Calu3 (cell line): ENCODE measurements around the gene MPG. TPM values are rescaled to one million over a fixed set of nuclear protein-coding genes. Genes with fewer than 3 reads are reported as not detected.

Experiments
- BruUV-seq: library from RNA; stranded (reverse); fragments of 400-500 nt; replicated peaks from 2 replicates; lab custom pipeline; 2021; lab: Mats Ljungman, UMichigan
- CTCF ChIA-PET: fragments of 300-600 bp; sonication (Branson Sonifier 250); formaldehyde crosslinking; loops from one replicate; lab custom pipeline; 2022; ENCODE audit warnings: antibody characterized with exemption; lab: Charles Lee
- DNase-seq: peaks from one replicate; pipeline ENCODE4 v3.0.0; 2022
- H3K27ac Mint-ChIP-seq: one replicate; pipeline ENCODE4 v1.8.0; 2022; ENCODE audit warnings: mixed read lengths; ENCODE audit not compliant: unreplicated experiment
- H3K27me3 Mint-ChIP-seq: one replicate; pipeline ENCODE4 v1.8.0; 2022; ENCODE audit warnings: mixed read lengths; ENCODE audit not compliant: unreplicated experiment
- H3K36me3 Mint-ChIP-seq: one replicate; pipeline ENCODE4 v1.8.0; 2022; ENCODE audit warnings: mild to moderate bottlenecking, moderate library complexity, mixed read lengths; ENCODE audit not compliant: insufficient read depth, unreplicated experiment
- H3K4me1 Mint-ChIP-seq: one replicate; pipeline ENCODE4 v1.8.0; 2022; ENCODE audit warnings: mild to moderate bottlenecking, low read depth, mixed read lengths; ENCODE audit not compliant: unreplicated experiment
- H3K4me3 Mint-ChIP-seq: one replicate; pipeline ENCODE4 v1.8.0; 2022; ENCODE audit warnings: mild to moderate bottlenecking, low read depth, moderate library complexity, mixed read lengths; ENCODE audit not compliant: unreplicated experiment
- H3K9me3 Mint-ChIP-seq: one replicate; pipeline ENCODE4 v1.8.0; 2022; ENCODE audit warnings: low read depth, mixed read lengths; ENCODE audit not compliant: unreplicated experiment
- CTCF ChIP-seq: fragments of 200-600 bp; IDR thresholded peaks from one replicate; pipeline ENCODE4 v1.8.0; 2022; ENCODE audit warnings: antibody characterized with exemption; ENCODE audit not compliant: unreplicated experiment
- intact Hi-C: fragments of 100-400 bp; cut with micrococcal nuclease; formaldehyde crosslinking; loops from one replicate; pipeline ENCODE4 v1.10.0; 2022; ENCODE audit not compliant: unreplicated experiment
- total RNA-seq: library from RNA; stranded (reverse); gene quantifications from 2 replicates; pipeline ENCODE4 v1.2.3, GENCODE V29; 2022

The MPG gene
- total RNA-seq, 1 experiment from 2014 or later, result 40.1 TPM

GRCh38 chr16:83781-84615, 6.0 kb downstream of the MPG start:
- intact Hi-C loops, result no loop called here
- H3K36me3 Mint-ChIP-seq, result peaks cover 69% of the 10 kb centered on the region
- no peak for TF ChIP-seq CTCF
- H3K4me1 Mint-ChIP-seq, result peaks cover 18% of the 10 kb centered on the region
- H3K4me3 Mint-ChIP-seq, result no peak overlapping the region
- no peak for DNase-seq
- H3K9me3 Mint-ChIP-seq, result no peaks in the 10 kb centered on the region
- CTCF ChIA-PET, result interaction anchor here (0.6 to 1.9 kb wide), 3 partner anchors 12 to 43 kb away, joined by 3 to 9 read pairs (median 3); partner anchors contain the start of genes POLR3K, RHBDF1 and SNRNP25
- no peaks in the 10 kb centered on the region for H3K27me3 Mint-ChIP-seq
- H3K27ac Mint-ChIP-seq, result peak overlapping the region; percentile 27
- no TSS peak for BruUV-seq

GRCh38 chr16:84718-85406, 6.8 kb downstream of the MPG start:
- CTCF ChIA-PET, result interaction anchor here (0.6 to 1.9 kb wide), 4 partner anchors 12 to 42 kb away, joined by 3 to 9 read pairs (median 3); partner anchors contain the start of genes POLR3K, RHBDF1 and SNRNP25
- Mint-ChIP-seq H3K9me3 (no peaks in the 10 kb centered on the region), H3K36me3 (peaks cover 68% of the 10 kb centered on the region), H3K27me3 (no peaks in the 10 kb centered on the region), H3K4me3 (no peak overlapping the region), H3K27ac (peak overlapping the region; percentile 21), H3K4me1 (peaks cover 18% of the 10 kb centered on the region)
- peak; percentile 48 for DNase-seq
- no peak for TF ChIP-seq CTCF
- intact Hi-C loops, result no loop called here
- no TSS peak for BruUV-seq

GRCh38 chr16:85407-85782, 7.4 kb downstream of the MPG start:
- peaks cover 68% of the 10 kb centered on the region for H3K36me3 Mint-ChIP-seq

More at GRCh38 chr16:85407-85782, 7.4 kb downstream of the MPG start:
- Mint-ChIP-seq H3K27me3 (no peaks in the 10 kb centered on the region), H3K27ac (no peak overlapping the region), H3K4me3 (no peak overlapping the region), H3K9me3 (no peaks in the 10 kb centered on the region), H3K4me1 (peaks cover 18% of the 10 kb centered on the region)
- no peak for TF ChIP-seq CTCF
- CTCF ChIA-PET, result interaction anchor here (1.1 to 1.3 kb wide), 2 partner anchors 12 to 32 kb away, joined by 3 read pairs; partner anchors contain the start of genes POLR3K and SNRNP25
- no TSS peak for BruUV-seq
- DNase-seq, result no peak
- intact Hi-C loops, result no loop called here
